Amniotic stem cell (primary cell): Measurements from ENCODE around the gene COG6.

Experiments used
- DNase-seq: peaks from one replicate; lab custom pipeline; 2025; lab: John Stamatoyannopoulos, UW

COG6 gene

DNA sequence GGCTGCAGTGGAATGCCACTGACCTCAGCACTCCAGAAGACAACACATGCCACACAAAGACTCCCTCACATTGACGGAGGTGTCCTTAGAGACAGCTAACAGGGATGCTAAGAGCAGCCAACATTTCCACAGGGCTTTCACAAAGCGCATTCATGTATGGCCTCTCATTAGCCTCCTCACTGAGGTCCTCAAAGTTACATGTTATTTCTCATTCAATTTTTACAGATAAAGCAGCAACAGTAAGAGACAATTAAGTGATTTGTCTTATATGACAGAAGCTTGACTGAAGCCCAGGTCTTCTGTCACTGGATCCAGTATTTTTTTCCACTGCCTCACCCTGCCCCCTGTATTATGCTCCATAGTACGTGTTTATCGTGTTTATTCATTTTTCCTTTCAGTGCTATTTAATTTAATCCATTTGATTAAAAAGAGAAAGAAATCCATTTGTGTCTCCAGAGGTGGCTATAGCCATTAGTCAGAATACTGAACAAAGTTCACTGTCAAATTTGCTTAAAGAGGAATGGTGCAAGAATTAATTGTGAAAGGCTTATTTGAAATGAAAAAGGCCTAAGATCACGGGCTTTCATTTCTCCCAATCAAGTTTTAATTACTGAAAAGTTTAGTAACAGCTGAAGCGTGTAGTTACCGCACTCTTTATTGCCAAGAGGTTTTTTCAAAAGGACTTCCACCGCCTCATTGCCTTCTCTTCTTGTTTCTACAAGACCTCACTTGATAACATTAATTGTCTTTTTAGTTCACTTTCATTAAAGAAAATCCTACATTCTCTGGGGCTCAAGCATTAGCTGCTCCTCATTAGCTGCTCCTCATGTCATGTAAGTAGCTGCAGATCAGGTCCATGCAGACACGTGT lies 115.0 kb downstream of the COG6 start:
- DNase-seq, result no peak

DNA sequence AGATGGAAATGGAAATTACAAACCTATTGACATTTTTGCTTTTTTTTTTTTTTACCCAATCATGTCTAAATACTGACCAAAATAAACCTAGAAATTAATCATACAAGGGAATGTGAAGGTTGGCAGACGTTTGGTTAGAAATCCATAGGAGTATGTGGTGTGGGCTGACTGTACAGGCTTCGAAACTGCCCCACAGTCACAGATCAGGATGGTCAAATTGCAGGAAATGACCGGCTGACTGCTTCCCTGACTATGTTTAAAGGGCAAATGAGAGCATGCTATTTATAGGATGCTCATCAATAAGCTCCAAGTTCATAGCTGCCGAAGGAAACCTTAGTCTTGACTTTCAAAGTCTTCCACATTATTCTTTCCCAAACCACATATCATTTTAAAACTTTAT lies 118.4 kb downstream of the COG6 start:
- DNase-seq, result no peak

DNA sequence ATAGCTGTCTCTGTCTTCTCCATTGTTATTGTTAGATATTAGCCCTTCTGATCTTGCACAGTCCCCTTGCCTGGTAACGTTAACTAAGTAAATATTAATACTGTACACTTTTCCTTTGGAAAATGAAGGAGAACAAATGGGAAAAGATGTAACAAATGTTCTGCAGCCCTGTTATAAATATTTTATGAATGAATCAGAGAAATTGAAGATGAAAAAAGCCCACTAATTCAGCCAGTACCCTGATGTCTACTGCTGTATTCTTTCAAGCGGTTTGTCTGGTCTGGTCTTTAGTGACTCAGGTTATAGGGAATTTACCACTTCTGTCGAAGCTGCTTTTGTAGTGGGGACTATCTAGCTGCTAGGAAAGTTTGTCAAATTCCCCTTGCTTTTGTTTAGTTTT lies 121.0 kb downstream of the COG6 start:
- DNase-seq, result no peak

DNA sequence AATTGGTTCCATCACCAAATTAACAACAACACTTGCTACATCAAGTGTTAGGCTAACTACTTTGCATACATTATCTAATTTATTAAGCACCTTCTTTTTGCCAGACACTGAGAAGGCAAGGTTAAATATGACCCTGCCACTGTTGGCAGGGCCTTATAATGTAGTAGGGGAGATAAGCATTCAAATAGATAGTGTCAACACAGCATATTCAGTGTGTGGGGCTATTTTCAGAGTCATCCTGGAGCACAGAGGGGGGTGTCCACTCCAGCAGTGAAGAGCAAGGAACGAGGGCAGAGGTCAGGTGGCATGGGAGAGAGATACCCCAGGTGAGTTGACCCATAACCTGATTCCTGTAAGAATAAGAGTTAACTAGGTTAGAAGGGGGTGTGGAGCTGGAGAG lies 121.6 kb downstream of the COG6 start:
- no peak for DNase-seq

DNA sequence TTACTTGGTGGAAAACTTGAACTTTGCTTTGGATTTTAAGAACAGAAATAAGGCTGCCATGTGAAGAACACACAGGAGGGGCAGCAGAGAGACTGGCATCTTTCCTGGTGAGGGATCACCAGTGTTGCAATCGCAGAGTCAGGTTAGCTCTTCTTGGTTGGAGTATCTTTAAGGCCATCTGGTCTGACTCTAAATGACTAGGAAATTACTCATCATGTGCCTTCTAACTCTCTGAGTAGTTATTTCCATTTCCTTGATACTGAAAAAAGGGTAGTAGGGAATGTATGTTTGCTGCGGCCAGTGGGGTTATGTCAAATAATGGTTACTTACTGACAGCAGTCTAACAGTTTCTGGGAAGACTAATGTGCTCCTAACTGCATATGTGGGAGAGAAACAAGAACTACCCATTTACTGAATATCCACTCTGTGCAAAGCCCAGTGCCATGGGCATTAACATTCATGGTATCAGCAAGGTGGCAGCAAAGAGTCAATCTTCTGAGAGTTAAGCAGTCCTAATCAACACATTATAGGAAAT lies 122.1 kb downstream of the COG6 start:
- peak; percentile 19 for DNase-seq

DNA sequence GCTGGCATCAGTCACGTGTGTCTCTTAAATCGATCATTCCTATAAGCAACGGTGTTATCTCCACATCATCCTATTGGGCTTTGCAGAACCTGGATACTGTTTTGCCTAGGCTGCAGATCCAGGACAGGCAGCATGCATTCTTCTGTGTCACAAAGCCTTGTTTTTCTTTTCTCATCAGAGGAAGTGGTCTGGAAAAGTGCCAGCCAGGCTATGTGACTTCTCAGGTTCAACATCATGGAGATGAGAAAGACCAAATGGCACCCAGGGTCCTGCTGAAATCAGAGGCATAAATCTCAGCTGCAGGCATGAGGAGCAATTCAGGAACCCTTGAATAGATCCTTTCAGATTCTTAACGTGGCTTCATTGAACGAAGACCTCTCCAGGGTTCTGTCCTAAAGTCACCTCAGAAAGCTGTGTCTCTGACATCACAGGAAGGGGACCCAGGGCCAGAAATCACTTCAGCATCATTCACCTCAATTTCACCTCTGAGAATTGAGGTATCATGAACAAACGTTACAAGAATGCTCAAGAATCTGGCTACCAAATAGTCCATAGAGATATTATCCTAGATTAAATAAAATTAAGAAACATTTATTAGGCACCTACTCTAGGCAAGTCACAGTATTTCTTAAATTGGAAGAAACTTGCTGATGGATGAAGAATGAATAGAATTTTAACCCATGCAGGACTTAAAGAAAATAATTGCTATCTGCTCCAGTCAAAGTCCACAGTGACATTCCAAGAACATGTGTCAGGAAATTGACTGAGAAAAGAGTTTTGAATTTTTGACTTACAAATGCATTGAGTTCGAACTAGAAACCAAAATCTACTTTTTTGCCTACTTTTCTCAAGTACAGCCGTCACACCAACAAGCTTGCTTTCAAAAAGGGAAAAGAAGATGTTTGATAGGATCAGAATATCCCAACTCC lies 124.1 kb downstream of the COG6 start:
- no peak for DNase-seq

DNA sequence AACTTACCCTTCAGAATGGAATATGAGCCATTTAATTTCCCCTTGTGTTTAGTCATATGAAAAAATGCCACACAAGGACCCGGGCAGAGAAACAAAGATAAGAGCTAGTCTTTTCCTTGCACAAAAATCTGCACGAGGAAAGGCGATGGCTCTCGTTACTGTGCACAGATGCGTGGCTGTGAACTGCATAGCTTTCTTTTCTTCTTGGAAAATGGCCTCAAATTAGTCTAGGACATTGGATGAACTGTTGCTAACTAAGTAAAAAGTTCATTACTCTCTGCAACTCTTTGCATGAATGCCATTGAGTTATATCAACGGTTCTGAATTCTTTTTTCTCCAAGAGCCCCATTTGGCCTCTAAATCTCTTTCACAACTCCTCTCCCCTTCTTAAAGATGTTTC lies 125.2 kb downstream of the COG6 start:
- DNase-seq, result no peak

DNA sequence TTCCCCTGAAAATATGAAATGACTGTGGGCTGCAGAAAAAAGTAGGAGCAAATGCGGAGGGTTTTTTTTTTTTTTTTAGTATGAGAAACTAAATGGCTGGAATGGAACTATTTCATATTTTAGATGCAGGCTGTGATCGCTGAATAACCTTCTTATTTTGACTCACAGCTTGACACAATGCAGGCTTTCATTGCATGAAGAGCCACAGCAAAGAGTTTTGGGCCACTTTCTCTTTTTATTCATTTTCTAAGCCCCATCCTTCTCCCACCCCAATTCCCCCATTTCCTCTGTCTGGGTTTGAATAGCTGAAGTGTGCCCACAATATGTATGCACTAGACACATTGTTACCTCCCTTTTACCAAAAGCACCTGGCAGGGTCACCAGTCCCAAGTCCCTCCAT lies 125.9 kb downstream of the COG6 start:
- DNase-seq, result no peak

DNA sequence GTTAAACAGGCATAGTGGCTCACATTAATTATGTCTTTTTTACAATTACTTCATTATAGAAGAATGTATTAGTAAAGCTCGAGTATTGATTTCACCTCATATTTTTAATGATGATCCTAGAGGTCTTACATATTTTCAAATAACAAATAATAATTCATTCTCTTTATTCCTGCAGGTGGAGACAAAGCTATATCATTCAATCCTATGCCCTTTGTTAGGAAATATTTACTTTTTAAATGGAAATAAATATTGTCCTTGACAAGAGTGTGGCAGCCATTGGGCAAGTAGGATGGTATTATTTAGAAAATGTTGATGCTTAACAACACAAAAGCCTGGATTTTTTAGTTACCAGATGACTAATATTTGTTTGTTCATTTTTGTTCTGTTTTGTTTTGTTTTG lies 127.6 kb downstream of the COG6 start:
- DNase-seq, result no peak

DNA sequence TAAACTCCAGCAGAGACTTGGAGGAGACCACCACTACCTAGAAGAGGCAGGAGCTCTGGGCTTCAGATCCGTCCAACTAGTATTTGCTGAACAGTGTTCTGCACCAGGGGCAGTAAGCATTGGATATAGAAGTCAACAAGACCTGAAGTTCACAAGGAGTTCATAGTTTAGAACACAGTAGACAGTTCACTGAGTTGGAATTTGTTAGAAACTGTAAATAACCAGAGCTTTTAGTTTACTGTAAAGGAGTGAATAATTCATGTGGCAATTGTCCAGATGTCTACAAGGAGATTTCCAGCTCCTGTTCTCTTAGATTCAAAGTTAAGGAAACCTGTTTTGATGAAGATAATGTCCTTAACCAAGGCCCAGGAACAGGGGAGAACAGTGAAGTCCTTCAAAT lies 128.9 kb downstream of the COG6 start:
- DNase-seq, result no peak

DNA sequence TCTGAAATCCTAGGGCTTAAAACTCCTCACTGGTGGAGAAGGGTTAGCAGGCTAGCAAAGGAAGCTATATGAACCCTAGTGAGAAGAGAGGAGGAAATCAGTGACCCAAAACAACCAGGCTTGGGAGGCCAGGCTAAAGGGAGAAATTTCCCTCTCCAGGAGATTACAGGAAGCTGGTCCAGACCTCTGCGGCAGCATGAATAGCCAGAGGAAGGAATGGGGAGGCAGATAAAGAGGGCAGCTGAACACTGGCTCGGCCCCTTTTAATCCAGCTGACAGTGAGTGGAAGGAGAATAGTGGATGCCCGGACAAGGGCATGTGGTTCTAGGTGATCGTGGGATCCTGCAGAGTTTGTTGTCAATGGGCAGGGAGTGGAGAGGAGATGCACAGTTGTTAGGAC lies 130.6 kb downstream of the COG6 start:
- DNase-seq, result no peak

DNA sequence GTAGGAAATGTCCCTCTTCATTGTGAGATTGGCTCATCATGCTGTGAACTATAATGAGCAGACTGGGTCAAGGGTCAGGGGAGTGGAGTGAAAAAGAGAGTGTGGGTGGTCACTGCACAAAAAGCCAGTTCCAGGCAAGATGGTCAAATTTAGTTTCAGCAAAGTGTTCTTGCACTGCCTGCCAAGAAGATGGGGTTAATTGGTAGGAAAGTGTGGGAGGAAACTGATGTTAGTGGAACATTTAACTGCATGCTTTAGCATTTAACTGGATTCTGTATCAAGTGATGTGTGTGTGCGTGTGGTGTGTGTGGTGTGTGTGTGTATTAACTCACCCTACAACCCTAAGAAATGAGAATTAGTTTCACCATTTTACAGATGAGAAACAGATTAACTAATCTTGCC lies 131.6 kb downstream of the COG6 start:
- DNase-seq, result no peak

DNA sequence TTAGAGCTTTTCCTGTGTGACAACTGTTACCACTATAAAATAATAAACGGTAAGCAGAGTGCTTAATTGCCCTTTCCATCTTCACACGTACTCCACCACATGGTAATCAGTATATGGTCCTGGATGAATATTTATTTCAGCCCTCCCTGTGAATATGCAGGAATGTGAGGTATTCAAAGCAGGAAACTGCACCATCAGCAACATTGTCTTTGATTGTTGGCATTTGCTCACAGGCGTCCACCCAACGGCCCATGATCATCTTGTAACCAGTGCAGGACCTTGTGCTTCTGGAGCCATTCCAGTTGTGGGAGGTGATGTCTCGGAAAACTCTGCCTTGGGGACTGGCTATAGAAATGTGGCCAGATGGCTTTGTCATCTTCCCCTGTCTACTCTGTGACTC lies 132.6 kb downstream of the COG6 start:
- no peak for DNase-seq

DNA sequence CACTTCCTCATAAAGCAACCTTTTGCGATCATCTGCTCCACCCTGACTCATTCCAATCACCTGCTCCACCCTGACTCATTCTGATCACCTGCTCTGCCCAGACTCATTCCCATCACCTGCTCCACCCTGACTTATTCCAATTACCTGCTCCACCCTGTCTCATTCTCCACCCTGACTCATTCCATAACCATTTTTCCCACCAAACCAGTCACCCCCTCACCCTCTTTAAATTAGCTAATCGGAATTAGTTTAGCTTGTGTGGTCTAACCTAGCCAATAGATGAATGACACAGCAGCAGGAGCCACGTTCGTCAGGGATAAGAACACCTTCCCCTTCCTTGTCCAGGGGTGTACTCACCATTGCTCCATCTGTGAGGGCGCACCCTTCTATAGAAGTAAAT lies 134.0 kb downstream of the COG6 start:
- DNase-seq, result no peak
